Measurements from ENCODE around the gene RNLS.

The RNLS gene

DNA sequence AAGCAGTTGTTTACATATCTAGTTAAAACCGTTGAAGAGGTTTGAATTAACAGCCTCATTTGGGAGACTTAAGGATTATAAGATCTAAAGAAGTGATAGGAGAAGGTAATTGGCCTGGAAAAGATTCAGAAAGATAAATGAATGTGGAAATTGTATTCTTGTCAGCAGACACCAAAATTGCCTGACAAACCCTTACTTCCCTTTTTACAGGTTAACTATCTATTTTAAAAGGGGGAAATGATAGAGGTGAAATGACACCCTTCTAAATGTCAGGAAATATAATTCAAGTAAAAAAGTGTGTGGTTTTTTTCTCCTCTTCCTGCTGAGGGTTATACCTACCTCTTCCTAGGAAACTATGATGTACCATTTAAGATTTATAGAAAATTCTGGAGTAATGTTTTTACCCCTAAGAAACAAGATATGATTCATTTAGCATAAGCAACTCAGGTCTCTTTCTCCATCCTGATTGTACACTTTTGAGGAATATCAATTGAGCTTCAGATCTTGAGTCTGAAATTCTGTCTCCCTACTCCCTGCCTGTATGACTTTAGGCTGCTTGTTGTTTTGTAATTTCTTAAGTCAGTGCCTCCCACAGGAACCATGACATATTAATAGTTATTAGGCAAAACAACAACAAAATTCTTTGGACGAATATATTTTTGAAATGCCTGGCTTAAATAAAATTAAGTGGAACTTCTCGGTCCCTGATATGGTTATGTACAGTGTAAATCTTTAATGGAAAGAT is 250.4 kb downstream of the RNLS start:
- no peak for TF ChIP-seq RARB (CRISPR knock-in tag; IDR thresholded peaks at IDR 0.05)
- TF ChIP-seq ZFP30 (CRISPR knock-in tag; IDR thresholded peaks at IDR 0.05) = no peak
- no peak for TF ChIP-seq ZNF565 (CRISPR knock-in tag; conservative IDR thresholded peaks at IDR 0.05; ENCODE audit: low read depth)
- TF ChIP-seq GLIS3 (CRISPR knock-in tag; IDR thresholded peaks at IDR 0.05) = no peak
- TF ChIP-seq, protein P1, sequence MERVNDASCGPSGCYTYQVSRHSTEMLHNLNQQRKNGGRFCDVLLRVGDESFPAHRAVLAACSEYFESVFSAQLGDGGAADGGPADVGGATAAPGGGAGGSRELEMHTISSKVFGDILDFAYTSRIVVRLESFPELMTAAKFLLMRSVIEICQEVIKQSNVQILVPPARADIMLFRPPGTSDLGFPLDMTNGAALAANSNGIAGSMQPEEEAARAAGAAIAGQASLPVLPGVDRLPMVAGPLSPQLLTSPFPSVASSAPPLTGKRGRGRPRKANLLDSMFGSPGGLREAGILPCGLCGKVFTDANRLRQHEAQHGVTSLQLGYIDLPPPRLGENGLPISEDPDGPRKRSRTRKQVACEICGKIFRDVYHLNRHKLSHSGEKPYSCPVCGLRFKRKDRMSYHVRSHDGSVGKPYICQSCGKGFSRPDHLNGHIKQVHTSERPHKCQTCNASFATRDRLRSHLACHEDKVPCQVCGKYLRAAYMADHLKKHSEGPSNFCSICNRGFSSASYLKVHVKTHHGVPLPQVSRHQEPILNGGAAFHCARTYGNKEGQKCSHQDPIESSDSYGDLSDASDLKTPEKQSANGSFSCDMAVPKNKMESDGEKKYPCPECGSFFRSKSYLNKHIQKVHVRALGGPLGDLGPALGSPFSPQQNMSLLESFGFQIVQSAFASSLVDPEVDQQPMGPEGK (CRISPR knock-in tag; IDR thresholded peaks at IDR 0.05; ENCODE audit: borderline replicate concordance) = no peak
- no peak for TF ChIP-seq BACH2 (CRISPR knock-in tag; IDR thresholded peaks at IDR 0.05; ENCODE audit: borderline replicate concordance)
- TF ChIP-seq, protein P2, sequence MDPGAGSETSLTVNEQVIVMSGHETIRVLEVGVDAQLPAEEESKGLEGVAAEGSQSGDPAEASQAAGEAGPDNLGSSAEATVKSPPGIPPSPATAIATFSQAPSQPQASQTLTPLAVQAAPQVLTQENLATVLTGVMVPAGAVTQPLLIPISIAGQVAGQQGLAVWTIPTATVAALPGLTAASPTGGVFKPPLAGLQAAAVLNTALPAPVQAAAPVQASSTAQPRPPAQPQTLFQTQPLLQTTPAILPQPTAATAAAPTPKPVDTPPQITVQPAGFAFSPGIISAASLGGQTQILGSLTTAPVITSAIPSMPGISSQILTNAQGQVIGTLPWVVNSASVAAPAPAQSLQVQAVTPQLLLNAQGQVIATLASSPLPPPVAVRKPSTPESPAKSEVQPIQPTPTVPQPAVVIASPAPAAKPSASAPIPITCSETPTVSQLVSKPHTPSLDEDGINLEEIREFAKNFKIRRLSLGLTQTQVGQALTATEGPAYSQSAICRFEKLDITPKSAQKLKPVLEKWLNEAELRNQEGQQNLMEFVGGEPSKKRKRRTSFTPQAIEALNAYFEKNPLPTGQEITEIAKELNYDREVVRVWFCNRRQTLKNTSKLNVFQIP (CRISPR knock-in tag; IDR thresholded peaks at IDR 0.05; ENCODE audit: borderline replicate concordance, low read depth) = no peak
- no peak for ATAC-seq

DNA sequence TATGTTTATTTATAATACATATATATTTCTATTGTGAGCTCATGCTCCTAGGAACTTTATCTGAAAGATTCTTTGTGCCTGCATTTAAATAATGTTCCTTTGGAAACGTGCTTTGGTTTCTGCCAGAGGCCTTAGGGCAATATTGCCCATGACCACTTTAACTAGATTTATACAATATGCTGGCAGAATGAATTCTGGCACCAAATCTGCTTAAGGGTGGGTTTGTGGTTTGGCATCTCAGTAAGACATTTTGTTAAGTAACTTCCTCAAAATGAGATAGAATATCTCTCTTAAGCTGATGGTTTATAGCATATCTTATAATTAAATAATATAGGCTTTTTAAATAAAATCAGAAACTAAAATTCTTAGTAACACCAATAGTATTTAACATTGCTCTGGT is 252.9 kb downstream of the RNLS start:
- TF ChIP-seq ZNF70 (CRISPR knock-in tag; IDR thresholded peaks at IDR 0.05) = no peak
- TF ChIP-seq ZNF8 (CRISPR knock-in tag; IDR thresholded peaks at IDR 0.05) = no peak
- no peak for TF ChIP-seq PPARA (CRISPR knock-in tag; IDR thresholded peaks at IDR 0.05; ENCODE audit: borderline replicate concordance)
- TF ChIP-seq, protein P3, sequence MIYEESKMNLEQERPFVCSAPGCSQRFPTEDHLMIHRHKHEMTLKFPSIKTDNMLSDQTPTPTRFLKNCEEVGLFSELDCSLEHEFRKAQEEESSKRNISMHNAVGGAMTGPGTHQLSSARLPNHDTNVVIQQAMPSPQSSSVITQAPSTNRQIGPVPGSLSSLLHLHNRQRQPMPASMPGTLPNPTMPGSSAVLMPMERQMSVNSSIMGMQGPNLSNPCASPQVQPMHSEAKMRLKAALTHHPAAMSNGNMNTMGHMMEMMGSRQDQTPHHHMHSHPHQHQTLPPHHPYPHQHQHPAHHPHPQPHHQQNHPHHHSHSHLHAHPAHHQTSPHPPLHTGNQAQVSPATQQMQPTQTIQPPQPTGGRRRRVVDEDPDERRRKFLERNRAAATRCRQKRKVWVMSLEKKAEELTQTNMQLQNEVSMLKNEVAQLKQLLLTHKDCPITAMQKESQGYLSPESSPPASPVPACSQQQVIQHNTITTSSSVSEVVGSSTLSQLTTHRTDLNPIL (CRISPR knock-in tag; IDR thresholded peaks at IDR 0.05; ENCODE audit: low read depth) = no peak
- no peak for TF ChIP-seq BACH2 (CRISPR knock-in tag; IDR thresholded peaks at IDR 0.05; ENCODE audit: borderline replicate concordance)
- no peak for TF ChIP-seq ZC3H10 (CRISPR knock-in tag; IDR thresholded peaks at IDR 0.05)
- TF ChIP-seq GLIS3 (CRISPR knock-in tag; IDR thresholded peaks at IDR 0.05) = no peak
- no peak for TF ChIP-seq ZFP3 (CRISPR knock-in tag; IDR thresholded peaks at IDR 0.05)
- TF ChIP-seq, protein P4, sequence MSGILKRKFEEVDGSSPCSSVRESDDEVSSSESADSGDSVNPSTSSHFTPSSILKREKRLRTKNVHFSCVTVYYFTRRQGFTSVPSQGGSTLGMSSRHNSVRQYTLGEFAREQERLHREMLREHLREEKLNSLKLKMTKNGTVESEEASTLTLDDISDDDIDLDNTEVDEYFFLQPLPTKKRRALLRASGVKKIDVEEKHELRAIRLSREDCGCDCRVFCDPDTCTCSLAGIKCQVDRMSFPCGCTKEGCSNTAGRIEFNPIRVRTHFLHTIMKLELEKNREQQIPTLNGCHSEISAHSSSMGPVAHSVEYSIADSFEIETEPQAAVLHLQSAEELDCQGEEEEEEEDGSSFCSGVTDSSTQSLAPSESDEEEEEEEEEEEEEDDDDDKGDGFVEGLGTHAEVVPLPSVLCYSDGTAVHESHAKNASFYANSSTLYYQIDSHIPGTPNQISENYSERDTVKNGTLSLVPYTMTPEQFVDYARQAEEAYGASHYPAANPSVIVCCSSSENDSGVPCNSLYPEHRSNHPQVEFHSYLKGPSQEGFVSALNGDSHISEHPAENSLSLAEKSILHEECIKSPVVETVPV (CRISPR knock-in tag; IDR thresholded peaks at IDR 0.05) = no peak
- TF ChIP-seq SNAI2 (CRISPR knock-in tag; IDR thresholded peaks at IDR 0.05) = no peak
- no peak for ATAC-seq

DNA sequence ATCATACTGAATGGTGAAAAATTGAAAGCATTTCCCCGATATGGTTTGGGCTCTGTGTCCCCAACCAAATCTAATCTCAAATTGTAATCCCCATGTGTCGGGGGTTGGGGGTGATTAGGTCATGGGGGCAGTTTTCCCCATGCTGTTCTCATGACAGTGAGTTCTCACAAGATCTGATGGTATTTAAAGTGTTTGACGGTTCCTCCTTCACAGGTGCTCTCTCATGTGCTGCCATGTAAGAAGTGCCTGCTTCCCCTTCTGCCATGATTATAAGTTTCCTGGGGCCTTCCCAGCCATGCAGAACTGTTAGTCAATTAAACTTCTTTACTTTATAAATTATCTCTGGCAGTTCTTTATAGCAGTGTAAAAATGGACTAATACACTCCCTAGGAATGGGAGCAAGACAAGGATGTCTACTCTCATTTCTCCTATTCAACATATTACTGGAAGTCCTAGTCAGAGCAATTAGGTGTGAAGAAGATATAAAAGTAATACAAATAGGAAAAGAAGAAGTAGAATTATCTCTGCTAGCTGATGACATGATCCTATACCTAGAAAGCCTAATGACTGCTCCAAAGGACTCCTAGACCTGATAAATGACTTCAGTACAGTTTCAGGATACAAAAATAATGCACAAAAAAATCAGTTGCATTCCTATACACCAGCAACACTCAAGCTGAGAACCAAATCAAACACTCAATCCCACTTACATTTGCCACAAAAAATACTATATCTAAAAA is 260.6 kb downstream of the RNLS start:
- no peak for ATAC-seq

More for the DNA sequence above, 260.6 kb downstream of the RNLS start:
- TF ChIP-seq ARNTL (CRISPR knock-in tag; IDR thresholded peaks at IDR 0.05; ENCODE audit: borderline replicate concordance, low read depth) (no peak), ESRRG (CRISPR knock-in tag; IDR thresholded peaks at IDR 0.05) (no peak), ZNF565 (CRISPR knock-in tag; conservative IDR thresholded peaks at IDR 0.05; ENCODE audit: low read depth) (no peak), ZFP30 (CRISPR knock-in tag; IDR thresholded peaks at IDR 0.05) (no peak), RARB (CRISPR knock-in tag; IDR thresholded peaks at IDR 0.05) (no peak), CSDC2 (CRISPR knock-in tag; IDR thresholded peaks at IDR 0.05) (no peak), ZFP3 (CRISPR knock-in tag; IDR thresholded peaks at IDR 0.05) (no peak), BACH2 (CRISPR knock-in tag; IDR thresholded peaks at IDR 0.05; ENCODE audit: borderline replicate concordance) (no peak)
- TF ChIP-seq, protein P5, sequence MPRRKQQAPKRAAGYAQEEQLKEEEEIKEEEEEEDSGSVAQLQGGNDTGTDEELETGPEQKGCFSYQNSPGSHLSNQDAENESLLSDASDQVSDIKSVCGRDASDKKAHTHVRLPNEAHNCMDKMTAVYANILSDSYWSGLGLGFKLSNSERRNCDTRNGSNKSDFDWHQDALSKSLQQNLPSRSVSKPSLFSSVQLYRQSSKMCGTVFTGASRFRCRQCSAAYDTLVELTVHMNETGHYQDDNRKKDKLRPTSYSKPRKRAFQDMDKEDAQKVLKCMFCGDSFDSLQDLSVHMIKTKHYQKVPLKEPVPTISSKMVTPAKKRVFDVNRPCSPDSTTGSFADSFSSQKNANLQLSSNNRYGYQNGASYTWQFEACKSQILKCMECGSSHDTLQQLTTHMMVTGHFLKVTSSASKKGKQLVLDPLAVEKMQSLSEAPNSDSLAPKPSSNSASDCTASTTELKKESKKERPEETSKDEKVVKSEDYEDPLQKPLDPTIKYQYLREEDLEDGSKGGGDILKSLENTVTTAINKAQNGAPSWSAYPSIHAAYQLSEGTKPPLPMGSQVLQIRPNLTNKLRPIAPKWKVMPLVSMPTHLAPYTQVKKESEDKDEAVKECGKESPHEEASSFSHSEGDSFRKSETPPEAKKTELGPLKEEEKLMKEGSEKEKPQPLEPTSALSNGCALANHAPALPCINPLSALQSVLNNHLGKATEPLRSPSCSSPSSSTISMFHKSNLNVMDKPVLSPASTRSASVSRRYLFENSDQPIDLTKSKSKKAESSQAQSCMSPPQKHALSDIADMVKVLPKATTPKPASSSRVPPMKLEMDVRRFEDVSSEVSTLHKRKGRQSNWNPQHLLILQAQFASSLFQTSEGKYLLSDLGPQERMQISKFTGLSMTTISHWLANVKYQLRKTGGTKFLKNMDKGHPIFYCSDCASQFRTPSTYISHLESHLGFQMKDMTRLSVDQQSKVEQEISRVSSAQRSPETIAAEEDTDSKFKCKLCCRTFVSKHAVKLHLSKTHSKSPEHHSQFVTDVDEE (CRISPR knock-in tag; IDR thresholded peaks at IDR 0.05) = no peak
- TF ChIP-seq, protein P2 (CRISPR knock-in tag; IDR thresholded peaks at IDR 0.05; ENCODE audit: borderline replicate concordance, low read depth) = no peak
- TF ChIP-seq, protein P4 (CRISPR knock-in tag; IDR thresholded peaks at IDR 0.05) = no peak
- TF ChIP-seq, protein P1 (CRISPR knock-in tag; IDR thresholded peaks at IDR 0.05; ENCODE audit: borderline replicate concordance) = no peak

Measured in SK-N-SH treated with all-trans-retinoic acid at 6 μM for 48 hours (cell line).